PC-9 (cell line): ENCODE data around the gene MAP4.

ENCODE experiments used
- EZH2 ChIP-seq: fragments of 200-600 bp; sonication (generic); IDR thresholded peaks from 2 replicates; pipeline ENCODE4 v1.8.0; 2017; ENCODE audit warnings: antibody characterized with exemption, low read depth
- TF ChIP-seq, protein P1 (sequence below): fragments of 200-600 bp; sonication (generic); conservative IDR thresholded peaks from 2 replicates; pipeline ENCODE4 v1.6.1; 2017; ENCODE audit warnings: mixed run types, antibody characterized with exemption, mild to moderate bottlenecking, moderate library complexity

DNA sequence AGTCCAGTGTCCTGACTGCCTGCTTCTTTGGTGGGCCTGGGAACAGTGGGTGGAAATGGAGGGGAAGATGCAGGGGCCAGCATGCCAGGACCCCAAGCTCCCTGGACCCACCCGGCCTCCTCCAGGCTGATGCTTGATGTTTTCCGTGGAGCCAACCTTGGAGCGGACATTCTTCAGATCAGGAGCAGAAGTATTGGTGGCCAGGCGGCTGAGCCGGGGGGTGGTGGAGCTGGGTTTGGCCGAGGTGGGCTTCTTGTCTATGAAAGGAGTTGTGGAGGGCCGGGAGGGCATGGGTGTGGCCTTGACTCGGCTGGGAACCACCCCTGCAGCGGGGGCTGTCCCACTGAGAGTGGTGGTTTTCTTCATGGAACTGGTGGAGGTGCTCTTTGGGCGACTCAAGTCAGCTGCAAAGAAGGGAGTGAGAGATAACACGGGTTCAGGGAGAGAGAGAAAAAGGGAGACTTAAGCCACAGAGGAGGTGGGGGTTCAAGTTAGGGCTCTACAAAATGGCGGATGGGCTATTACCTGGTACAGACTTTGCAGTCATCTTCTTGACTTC lies 145.4 kb downstream of the MAP4 start:
- TF ChIP-seq, protein P1, sequence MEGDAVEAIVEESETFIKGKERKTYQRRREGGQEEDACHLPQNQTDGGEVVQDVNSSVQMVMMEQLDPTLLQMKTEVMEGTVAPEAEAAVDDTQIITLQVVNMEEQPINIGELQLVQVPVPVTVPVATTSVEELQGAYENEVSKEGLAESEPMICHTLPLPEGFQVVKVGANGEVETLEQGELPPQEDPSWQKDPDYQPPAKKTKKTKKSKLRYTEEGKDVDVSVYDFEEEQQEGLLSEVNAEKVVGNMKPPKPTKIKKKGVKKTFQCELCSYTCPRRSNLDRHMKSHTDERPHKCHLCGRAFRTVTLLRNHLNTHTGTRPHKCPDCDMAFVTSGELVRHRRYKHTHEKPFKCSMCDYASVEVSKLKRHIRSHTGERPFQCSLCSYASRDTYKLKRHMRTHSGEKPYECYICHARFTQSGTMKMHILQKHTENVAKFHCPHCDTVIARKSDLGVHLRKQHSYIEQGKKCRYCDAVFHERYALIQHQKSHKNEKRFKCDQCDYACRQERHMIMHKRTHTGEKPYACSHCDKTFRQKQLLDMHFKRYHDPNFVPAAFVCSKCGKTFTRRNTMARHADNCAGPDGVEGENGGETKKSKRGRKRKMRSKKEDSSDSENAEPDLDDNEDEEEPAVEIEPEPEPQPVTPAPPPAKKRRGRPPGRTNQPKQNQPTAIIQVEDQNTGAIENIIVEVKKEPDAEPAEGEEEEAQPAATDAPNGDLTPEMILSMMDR, result no peak
- no peak for TF ChIP-seq EZH2
